D721Med (cell line): Measurements from ENCODE around the gene SERPINA3.
"Not testable (repeated sequence)": the region's sequence is repeated elsewhere in the genome, so short reads cannot be mapped to it uniquely, and the experiment has no call there.

ENCODE experiments used
- DNase-seq: peaks from one replicate; pipeline ENCODE4 v3.0.0; 2011; ENCODE audit warnings: low spot score; ENCODE audit not compliant: insufficient read length
- FAIRE-seq: peaks from 2 replicates; lab custom pipeline; 2011; peaks lifted over from hg19 to GRCh38; lab: Jason Lieb, UNC
- TF ChIP-seq, protein P1 (sequence below): IDR thresholded peaks from 2 replicates; pipeline ENCODE4 v1.5.1; 2012; ENCODE audit warnings: mild to moderate bottlenecking, control low read depth; ENCODE audit not compliant: insufficient read depth; ENCODE audit errors: missing control alignments

The SERPINA3 gene

GRCh38 chr14:94600148-94600545 is 12.0 kb upstream of the SERPINA3 start:
- no peak for FAIRE-seq
- DNase-seq: no peak
- TF ChIP-seq, protein P1, sequence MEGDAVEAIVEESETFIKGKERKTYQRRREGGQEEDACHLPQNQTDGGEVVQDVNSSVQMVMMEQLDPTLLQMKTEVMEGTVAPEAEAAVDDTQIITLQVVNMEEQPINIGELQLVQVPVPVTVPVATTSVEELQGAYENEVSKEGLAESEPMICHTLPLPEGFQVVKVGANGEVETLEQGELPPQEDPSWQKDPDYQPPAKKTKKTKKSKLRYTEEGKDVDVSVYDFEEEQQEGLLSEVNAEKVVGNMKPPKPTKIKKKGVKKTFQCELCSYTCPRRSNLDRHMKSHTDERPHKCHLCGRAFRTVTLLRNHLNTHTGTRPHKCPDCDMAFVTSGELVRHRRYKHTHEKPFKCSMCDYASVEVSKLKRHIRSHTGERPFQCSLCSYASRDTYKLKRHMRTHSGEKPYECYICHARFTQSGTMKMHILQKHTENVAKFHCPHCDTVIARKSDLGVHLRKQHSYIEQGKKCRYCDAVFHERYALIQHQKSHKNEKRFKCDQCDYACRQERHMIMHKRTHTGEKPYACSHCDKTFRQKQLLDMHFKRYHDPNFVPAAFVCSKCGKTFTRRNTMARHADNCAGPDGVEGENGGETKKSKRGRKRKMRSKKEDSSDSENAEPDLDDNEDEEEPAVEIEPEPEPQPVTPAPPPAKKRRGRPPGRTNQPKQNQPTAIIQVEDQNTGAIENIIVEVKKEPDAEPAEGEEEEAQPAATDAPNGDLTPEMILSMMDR: no peak

DNA sequence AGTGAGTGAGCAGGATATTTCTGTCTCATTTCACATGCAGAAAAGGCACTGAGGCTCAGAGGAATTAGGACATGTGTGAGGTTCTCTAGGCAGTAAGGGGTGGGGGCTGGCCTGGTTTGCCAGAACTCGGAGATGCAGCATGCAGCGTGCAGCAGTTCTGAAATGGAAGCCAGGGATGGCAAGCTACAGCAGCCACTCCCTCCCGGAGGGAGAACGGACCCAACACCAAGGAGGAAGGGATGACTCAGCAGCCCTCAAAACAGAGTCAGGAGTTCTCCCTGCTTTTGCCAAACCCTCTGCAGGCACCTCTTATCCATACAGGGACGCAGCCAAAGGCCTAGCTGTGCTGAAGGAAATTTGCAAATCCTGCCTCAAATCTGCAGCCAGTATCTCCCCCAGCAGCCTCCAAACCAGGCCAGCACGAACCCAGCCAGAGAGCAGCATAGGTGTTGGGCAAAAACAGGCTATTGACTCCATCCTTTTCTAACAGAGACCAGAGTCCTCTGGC is 10.3 kb upstream of the SERPINA3 start:
- no peak for DNase-seq
- no peak for FAIRE-seq
- TF ChIP-seq, protein P1: no peak

DNA sequence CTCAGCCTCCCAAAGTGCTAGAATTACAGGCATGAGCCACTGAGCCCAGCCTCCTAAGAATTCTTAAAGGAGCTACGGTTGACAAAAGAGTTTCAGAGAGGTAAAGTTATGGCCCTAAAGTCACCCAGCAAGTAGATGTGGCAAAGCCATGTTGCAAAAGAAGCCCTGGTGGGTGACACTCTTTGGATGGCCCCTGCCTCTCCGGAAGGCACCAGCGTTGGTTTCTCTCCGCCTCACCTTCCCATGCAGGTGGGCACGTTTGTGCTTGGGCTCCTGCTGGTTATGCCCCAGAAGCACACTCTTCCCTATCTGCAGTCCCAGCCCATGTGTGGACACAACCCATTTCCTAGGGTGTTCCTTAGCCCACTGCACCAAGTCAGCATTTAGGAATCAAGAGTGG is 9.5 kb upstream of the SERPINA3 start:
- FAIRE-seq: no peak
- no peak for DNase-seq
- TF ChIP-seq, protein P1: no peak

GRCh38 chr14:94605361-94605760 is 6.8 kb upstream of the SERPINA3 start:
- no peak for DNase-seq
- TF ChIP-seq, protein P1: no peak
- no peak for FAIRE-seq

DNA sequence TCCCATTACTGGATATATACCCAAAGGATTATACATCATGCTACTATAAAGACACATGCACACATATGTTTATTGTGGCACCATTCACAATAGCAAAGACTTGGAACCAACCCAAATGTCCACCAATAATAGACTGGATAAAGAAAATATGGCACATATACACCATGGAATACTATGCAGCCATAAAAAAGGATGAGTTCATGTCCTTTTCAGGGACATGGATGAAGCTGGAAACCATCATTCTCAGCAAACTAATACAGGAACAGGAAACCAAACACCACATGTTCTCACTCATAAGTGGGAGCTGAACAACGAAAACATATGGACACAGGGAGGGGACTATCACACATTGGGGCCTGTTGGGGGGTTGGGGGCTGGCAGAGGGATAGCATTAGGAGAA is 3.2 kb upstream of the SERPINA3 start:
- FAIRE-seq, DNase-seq: not testable (repeated sequence)

DNA sequence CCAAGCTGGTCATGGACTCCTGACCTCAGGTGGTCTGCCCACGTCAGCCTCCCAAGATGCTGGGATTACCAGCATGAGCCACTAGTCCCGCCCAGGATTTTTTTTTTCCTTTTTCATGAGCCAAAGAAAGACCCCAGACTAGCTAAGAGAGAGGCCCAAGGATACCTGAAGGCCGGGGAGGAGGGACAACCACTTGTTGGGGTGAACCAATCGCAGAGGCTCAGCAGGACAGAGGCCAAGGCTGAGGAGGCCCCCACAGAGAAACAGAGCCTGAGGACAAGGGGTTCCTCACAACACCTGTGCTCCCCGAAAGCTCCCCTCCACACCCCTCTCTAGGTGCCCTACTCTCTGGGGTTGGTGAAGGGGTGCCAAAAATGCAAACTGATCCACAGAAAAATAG is 1.0 kb upstream of the SERPINA3 start:
- TF ChIP-seq, protein P1: no peak
- DNase-seq: no peak
- FAIRE-seq: no peak

DNA sequence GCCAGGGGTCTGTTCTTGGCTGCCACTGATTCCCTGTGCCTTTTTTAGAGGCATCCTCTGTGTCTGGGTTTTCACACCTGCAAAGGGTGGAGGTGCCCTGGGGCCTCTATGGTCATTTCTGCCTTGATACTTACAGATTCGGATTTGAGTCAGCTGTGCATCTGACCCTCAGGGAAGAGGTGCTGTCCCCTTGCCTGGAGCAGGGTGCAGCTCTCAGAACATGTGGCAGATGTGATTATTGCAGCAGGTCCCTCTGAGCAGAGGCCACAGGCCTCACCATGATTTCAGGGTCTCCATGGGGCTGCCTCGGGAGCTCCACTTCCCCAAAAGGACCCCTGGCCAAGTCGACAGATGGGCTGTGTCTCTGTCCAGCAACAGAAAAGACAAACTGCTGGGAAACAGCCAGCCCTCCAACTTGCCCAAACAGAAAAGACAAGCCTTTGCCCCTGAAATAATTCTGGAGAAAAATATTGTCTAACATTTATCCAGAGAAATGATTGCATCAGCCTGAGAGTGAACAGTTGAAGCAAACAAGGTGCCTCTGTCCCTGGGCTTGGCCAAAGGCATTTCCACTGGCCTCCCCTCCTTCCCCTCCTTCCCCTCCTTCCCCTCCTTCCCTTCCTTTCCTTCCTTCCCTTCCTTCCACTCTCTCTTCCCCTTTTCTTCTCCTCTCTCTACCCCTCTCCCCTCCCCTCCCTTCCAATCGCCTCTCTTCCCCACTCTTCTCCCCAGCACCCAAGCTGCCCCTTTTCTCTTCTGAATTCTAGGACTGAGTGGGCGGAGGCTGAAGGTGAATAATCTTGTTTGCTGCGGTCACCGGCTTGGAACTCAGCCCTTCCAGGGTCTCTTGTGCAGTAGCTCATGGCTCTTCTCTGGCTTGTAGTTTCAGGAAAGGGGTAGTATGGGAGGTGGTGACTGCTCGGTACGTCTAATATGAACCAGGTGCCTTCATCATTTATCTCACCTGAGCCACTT is 676 bp downstream of the SERPINA3 start:
- FAIRE-seq (no peak), DNase-seq (no peak)
- TF ChIP-seq, protein P1: no peak
